Prostate gland (tissue), 2 donors: Measurements from ENCODE around the gene CEP128. TPM values are rescaled to one million over a fixed set of nuclear protein-coding genes. Genes with fewer than 3 reads are reported as not detected.

Experiments used
- DNase-seq: peaks from one replicate; pipeline ENCODE4 v3.0.0-alpha.2; 2019; ENCODE audit warnings: low spot score
- H3K27ac ChIP-seq, 2 donors: fragments of 200-600 bp; sonication (generic); 2 replicates each; pipeline ENCODE4 v1.5.1; 2017 to 2019
- H3K27me3 ChIP-seq: fragments of 200-600 bp; sonication (generic); replicated peaks from 2 replicates; pipeline ENCODE4 v1.5.1; 2019; ENCODE audit not compliant: insufficient read depth
- H3K36me3 ChIP-seq, 2 donors: fragments of 200-600 bp; sonication (generic); 1 replicate in 1 of 2; 2 replicates in 1 of 2; pipeline versions ENCODE4 v1.5.1 to v1.8.1; 2017 to 2019
- H3K4me1 ChIP-seq: fragments of 200-600 bp; sonication (generic); replicated peaks from 2 replicates; pipeline ENCODE4 v1.5.1; 2019
- H3K4me3 ChIP-seq, 2 donors: fragments of 200-600 bp; sonication (generic); 2 replicates each; pipeline ENCODE4 v1.5.1; 2017 to 2019
- H3K9me3 ChIP-seq: fragments of 200-600 bp; sonication (generic); 2 replicates; pipeline ENCODE4 v1.5.1; 2017
- CTCF ChIP-seq, 4 experiments: fragments of 200-600 bp in 2 of 4; fragments of 450-650 bp in 2 of 4; sonication (generic) in 2 of 4; IDR thresholded peaks; 1 replicate in 3 of 4; 2 replicates in 1 of 4; pipeline ENCODE4 v1.5.1; 2016 to 2019; ENCODE audit warnings: antibody characterized with exemption in 4 of 4, mild to moderate bottlenecking in 2 of 4, moderate library complexity in 2 of 4
- POLR2A ChIP-seq: fragments of 450-650 bp; IDR thresholded peaks from one replicate; pipeline ENCODE4 v1.6.1; 2016; ENCODE audit warnings: antibody characterized with exemption, mild to moderate bottlenecking
- POLR2AphosphoS5 ChIP-seq: sonication (generic); formaldehyde crosslinking; IDR thresholded peaks from one replicate; pipeline ENCODE4 v1.6.1; 2017; ENCODE audit warnings: antibody characterized with exemption
- WGBS: methylation state at CpG from one replicate; pipeline ENCODE4 v1.1.5; 2018; 5-methylcytosine and 5-hydroxymethylcytosine counted together
- intact Hi-C: fragments of 100-400 bp; cut with DNase I; formaldehyde crosslinking; loops from one replicate; pipeline ENCODE4 v1.14.2; 2022
- total RNA-seq, 2 donors: library from RNA; depleted of rRNA; stranded (reverse); fragments of >200 nt; gene quantifications; one replicate each; pipeline ENCODE4 v1.1.0, GENCODE V29; 2016

CEP128 gene
- total RNA-seq, 2 donors from 2014 or later, result 6.4 to 7.3 TPM

- WGBS, result 100% methylated on average over 1 of the region's 1 CpG
- TF ChIP-seq POLR2A, result no peak
- no peak for TF ChIP-seq CTCF (IDR thresholded peaks at IDR 0.05)
- TF ChIP-seq POLR2AphosphoS5, result no peak
- Histone ChIP-seq H3K4me1 (no peaks in the 10 kb centered on the region), H3K9me3 (no peaks in the 10 kb centered on the region), H3K36me3 (no peaks in the 10 kb centered on the region), H3K27ac (no peak overlapping the region), H3K27me3 (no peaks in the 10 kb centered on the region), H3K4me3 (no peak overlapping the region)
- DNase-seq, result no peak
- intact Hi-C loops, result no loop called here
These were observed 177.0 kb downstream of the CEP128 start for GRCh38 chr14:80764496-80764895.

- intact Hi-C loops, result no loop called here
- Histone ChIP-seq H3K36me3 (no peaks in the 10 kb centered on the region), H3K4me3 (no peak overlapping the region), H3K27me3 (no peaks in the 10 kb centered on the region), H3K4me1 (no peaks in the 10 kb centered on the region), H3K27ac (no peak overlapping the region), H3K9me3 (no peaks in the 10 kb centered on the region)
- 97% methylated on average over 3 of the region's 3 CpGs for WGBS
- TF ChIP-seq POLR2AphosphoS5, result no peak
- TF ChIP-seq POLR2A, result no peak
- TF ChIP-seq CTCF (IDR thresholded peaks at IDR 0.05), result no peak
- no peak for DNase-seq
These were observed 178.8 kb downstream of the CEP128 start for GRCh38 chr14:80762641-80763228.

GRCh38 chr14:80754696-80755095 lies 186.8 kb downstream of the CEP128 start:
- 99% methylated on average over 7 of the region's 7 CpGs for WGBS
- intact Hi-C loops, result no loop called here
- Histone ChIP-seq H3K9me3 (no peaks in the 10 kb centered on the region), H3K27me3 (no peaks in the 10 kb centered on the region), H3K4me3 (no peak overlapping the region), H3K4me1 (no peaks in the 10 kb centered on the region), H3K27ac (no peak overlapping the region), H3K36me3 (no peaks in the 10 kb centered on the region)
- TF ChIP-seq POLR2AphosphoS5 (no peak), CTCF (IDR thresholded peaks at IDR 0.05) (no peak), POLR2A (no peak)
- no peak for DNase-seq

GRCh38 chr14:80751285-80751684 lies 190.3 kb downstream of the CEP128 start:
- 96% methylated on average over 1 of the region's 1 CpG for WGBS
- Histone ChIP-seq H3K36me3 (no peaks in the 10 kb centered on the region), H3K27me3 (no peaks in the 10 kb centered on the region), H3K9me3 (no peaks in the 10 kb centered on the region), H3K4me1 (no peaks in the 10 kb centered on the region), H3K4me3 (no peak overlapping the region), H3K27ac (no peak overlapping the region)
- DNase-seq, result no peak
- intact Hi-C loops, result no loop called here
- TF ChIP-seq POLR2A (no peak), POLR2AphosphoS5 (no peak), CTCF (IDR thresholded peaks at IDR 0.05) (no peak)

- H3K27ac ChIP-seq, result no peak overlapping the region
- TF ChIP-seq POLR2A, result no peak
- no peak for TF ChIP-seq CTCF (IDR thresholded peaks at IDR 0.05)
- no peak for TF ChIP-seq POLR2AphosphoS5
- H3K27me3 ChIP-seq, result no peaks in the 10 kb centered on the region
- 94% methylated on average over 1 of the region's 1 CpG for WGBS
- intact Hi-C loops, result no loop called here
- no peak for DNase-seq
- no peak overlapping the region for H3K4me3 ChIP-seq
- H3K4me1 ChIP-seq, result no peaks in the 10 kb centered on the region
- H3K36me3 ChIP-seq, result no peaks in the 10 kb centered on the region
- no peaks in the 10 kb centered on the region for H3K9me3 ChIP-seq
These were observed 215.3 kb downstream of the CEP128 start for GRCh38 chr14:80726211-80726610.
